NCI-H128 (cell line): ENCODE measurements around the gene GHR.

Experiments
- DNase-seq: peaks from one replicate; lab custom pipeline; 2025; ENCODE audit not compliant: unreplicated experiment; lab: John Stamatoyannopoulos, UW

GHR gene

GRCh38 chr5:42768106-42768504, 344.9 kb downstream of the GHR start:
- DNase-seq, result no peak

- DNase-seq, result no peak
These were observed 346.8 kb downstream of the GHR start for GRCh38 chr5:42770003-42770402.
